ENCODE results near the gene SUCO.

SUCO gene

DNA sequence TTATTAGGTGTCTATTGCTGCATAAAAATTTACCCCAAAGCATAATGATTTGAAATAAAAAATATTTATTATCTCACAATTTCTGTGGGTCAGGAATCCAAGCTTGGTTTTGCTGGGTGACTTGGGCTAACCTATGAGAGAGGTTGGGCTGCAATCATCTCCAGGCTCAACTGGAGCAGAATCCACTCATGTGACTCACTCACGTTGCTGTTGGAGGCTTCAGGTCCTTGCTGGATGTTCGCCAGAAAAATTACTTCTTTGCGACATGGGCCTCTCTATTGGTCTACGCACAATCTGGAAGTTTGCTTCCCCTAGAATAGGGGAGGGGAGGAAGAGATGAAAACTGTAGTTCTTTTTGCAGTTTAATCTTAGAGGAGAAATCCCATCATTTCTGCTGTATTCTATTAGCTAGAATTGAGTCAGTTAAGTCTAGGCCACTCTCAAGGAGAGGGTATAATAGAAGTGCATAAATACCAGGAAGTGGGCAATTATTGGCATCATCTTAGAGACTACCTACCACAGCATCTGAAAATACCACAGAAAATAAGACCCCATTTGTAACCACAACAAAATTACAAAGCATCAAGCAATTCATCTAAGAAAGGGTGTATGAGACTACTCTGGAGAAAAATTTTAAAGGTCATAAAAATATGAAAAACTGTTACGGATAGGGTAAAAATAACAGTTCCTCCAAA is 120.2 kb downstream of the SUCO start:
- peak; percentile 27 for DNase-seq

DNA sequence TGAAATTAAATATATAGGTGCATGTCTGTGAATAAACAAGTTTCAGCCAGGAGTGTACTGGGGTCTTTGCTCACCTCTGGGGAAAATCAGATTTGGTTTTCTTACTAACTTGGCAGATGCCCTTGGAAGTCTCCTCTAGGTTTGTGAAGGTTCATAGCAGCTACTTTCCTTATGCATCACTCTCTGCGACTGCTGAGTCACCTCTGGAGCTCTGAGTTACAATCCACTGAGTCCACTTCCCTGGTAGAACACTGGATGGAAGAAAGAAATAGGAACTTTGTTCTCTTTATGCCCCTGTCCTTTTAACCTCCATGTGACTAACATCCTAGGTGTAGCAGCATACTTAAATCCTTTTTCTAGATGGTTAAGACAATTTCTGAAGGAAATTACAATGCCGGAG is 121.6 kb downstream of the SUCO start:
- no peak for DNase-seq

DNA sequence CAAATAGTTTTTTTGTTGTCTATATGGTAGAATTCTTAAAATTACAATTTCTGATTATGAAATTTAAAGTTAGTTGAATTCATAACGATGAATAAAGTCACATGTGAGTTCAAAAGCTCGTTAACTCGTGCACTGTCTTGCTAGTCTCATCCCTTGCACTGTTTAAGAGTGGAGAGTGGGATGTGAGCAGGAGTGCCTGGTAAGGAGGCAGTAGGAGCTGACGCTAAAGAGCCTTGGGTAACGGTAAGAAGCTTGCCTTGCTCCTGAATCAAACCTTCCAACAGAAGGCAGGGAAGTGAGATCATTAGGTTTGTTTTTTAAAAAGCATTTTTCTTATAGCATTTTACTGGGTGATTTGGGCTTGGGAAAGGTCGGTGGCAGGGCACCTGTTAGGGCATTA is 123.6 kb downstream of the SUCO start:
- no peak for DNase-seq

DNA sequence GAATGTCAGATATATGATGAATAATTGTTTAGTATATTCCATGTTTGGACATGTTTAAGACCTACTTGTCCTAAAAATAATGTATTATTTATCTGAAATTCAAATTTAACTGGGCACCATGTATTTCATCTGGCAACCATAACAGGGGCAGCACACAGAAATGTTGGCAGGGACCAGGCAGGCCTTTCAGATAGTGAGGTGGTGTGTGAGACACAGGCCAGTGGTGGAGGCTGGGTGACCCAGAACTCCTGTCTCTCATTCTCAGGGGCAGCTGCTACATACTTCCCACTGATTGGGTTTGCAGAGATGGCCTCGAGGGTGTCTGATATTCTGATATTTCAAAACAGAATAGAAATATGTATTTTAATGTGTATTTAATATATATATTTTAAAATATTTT is 124.6 kb downstream of the SUCO start:
- no peak for DNase-seq

DNA sequence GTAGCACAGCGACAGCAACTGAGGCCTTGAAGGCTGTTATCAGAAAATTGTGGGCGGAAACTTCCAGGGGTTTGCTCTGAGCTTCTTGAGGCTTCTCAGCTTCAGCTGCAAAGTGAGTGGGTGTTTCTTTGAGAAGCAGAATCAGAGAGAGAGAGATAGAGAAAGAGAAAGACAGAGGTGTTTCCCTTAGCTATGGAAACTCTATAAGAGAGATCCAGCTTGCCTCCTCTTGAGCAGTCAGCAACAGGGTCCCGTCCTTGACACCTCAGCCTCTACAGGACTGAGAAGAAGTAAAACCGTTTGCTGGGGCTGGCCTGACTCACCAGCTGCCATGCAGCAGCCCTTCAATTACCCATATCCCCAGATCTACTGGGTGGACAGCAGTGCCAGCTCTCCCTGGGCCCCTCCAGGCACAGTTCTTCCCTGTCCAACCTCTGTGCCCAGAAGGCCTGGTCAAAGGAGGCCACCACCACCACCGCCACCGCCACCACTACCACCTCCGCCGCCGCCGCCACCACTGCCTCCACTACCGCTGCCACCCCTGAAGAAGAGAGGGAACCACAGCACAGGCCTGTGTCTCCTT is 126.0 kb downstream of the SUCO start, which contains the start of gene FASLG:
TSS of gene FASLG (plus strand) at position 233 of the 583 bp plus-strand sequence. CDS start at position 332, 99 bp downstream.
- no peak for DNase-seq

DNA sequence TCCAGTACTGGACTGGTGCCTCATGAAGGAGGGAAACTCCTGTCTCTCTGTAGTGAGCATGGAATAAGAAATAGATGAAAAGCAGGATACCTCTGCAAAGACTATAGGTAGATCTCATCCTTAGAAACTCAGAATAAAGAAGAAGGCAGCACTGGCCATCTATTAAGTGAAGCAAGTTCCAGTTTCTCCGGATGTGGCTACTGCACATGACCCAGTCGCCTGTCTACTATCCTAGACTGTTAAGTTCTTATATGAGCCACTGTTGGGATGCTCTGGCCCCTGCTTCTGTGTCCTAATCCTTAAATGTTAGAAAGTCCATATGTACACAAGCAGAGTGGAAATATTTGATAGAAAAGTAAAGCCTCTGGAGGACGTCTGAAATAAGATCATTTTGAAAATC is 128.2 kb downstream of the SUCO start:
- no peak for DNase-seq

Data from NCI-H69 (cell line).